HG03097 (cell line): ENCODE data around the gene MINK1.
"Not testable (repeated sequence)": the region's sequence is repeated elsewhere in the genome, so short reads cannot be mapped to it uniquely, and the experiment has no call there.

ENCODE experiments used
- ATAC-seq: cut with Tn5 transposase; IDR thresholded peaks from one replicate; pipeline ENCODE4 v1.9.1; 2021; ENCODE audit not compliant: unreplicated experiment, low FRiP score

The MINK1 gene

GRCh38 chr17:4867535-4867934 lies 34.4 kb downstream of the MINK1 start:
- ATAC-seq = not testable (repeated sequence)

DNA sequence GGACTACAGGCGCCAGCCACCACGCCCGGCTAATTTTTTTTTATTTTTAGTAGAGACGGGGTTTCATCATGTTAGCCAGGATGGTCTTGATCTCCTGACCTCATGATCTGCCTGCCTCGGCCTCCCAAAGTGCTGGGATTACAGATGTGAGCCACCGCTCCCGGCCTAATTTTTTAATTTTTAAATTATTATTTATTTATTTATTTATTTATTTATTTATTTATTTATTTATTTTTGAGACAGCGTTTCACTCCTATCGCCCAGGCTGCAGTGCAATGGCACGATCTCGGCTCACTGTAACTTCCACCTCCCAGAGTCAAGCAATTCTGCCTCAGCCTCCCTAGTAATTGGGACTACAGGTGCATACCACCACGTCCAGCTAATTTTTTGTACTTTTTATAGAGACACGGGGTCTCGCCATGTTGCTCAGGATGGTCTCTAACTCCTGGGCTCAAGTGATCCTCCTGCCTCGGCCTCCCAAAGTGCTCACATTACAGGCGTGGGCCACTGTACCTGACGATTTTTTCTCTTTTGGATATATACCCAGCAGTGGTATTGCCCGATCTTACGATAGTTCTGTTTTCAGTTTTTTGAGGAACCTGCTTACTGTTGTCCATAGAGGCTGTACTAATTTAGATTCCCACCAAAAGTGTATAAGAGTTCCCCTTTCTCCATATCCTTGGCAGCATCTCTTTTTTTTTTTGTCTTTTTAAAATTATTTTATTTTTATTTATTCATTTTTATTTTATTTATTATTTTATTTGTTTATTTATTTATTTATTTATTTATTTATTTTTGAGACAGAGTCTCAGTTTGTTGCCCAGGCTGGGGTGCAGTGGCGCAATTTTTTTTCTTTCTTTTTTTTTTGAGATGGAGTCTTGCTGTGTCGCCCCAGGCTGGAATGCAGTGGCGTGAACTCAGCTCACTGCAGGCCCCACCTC lies 36.2 kb downstream of the MINK1 start:
- not testable (repeated sequence) for ATAC-seq

DNA sequence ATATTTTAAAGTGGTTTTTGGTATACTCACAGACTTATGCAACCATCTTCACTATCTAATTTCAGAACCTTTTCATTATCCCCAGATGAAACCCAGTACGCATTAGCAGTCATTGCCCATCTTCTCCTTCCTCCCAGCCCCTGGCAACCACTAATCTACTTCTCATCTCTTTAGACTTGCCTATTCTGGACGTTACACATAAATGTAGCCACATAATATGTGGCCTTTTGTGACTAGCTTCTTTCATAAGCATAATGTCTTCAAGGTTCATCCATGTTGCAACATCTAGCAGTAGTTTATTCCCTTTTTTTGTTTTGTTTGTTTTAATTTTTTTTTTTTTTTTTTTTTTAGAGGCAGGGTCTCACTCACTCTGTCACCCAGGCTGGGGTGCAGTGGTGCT lies 37.7 kb downstream of the MINK1 start:
- no peak for ATAC-seq

- no peak for ATAC-seq
Observed at GRCh38 chr17:4872786-4873185, 39.6 kb downstream of the MINK1 start.

- ATAC-seq = no peak
Observed at GRCh38 chr17:4877089-4877488, 43.9 kb downstream of the MINK1 start.

- no peak for ATAC-seq
Observed at GRCh38 chr17:4879601-4880000, 46.5 kb downstream of the MINK1 start.

GRCh38 chr17:4880857-4881256 lies 47.7 kb downstream of the MINK1 start:
- no peak for ATAC-seq

DNA sequence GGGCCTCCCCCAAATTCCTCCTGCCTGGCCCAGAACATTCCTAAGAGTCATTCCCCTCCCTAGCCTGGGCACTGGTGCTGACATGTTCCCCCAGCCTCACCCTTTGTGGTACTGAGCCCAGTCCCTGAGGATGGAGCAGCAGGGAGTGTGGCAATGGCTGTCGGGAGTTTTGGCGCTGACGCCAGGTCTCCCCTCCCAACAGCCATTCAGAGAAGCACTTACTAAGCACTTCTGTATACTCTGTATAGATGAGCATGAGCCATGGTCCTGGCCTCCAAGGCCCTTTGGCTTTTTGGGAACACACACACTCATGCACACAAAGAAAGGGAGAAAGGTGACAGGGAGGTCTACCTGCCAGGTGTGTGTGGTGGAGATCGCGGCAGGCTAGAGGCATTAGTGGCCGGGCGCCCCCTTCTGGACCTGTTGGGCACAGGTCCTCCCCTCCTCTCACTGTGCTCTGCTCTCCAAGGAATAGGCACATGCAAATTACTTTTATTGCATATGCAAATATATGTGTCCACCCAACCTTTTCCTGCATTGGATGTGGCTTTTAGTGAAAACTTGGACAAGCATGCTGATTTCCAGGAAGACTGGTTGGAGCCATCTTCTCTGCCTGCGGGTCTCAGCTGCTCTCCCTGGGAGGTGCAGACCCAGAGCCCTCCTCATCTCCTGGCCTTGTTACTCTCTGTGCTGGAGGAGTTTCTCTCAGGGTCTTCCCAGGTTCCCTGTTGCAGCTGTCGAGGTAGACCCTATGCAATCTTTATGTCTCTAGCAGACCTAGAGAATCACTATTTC lies 48.8 kb downstream of the MINK1 start:
- no peak for ATAC-seq

GRCh38 chr17:4884489-4884888 lies 51.3 kb downstream of the MINK1 start:
- no peak for ATAC-seq

GRCh38 chr17:4886830-4887229 lies 53.7 kb downstream of the MINK1 start:
- no peak for ATAC-seq

DNA sequence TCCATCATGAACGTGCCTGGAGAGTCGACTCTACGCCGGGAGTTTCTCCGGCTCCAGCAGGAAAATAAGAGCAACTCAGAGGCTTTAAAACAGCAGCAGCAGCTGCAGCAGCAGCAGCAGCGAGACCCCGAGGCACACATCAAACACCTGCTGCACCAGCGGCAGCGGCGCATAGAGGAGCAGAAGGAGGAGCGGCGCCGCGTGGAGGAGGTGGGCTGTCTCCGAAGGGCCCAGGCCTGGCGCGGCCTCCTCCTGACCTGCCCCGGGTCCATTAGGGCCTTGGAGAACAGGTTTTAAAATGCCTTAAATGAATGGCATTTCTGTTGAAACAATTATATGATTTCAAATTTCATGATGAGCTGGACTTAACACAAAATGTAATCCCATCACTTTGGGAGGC lies 54.4 kb downstream of the MINK1 start:
- no peak for ATAC-seq

DNA sequence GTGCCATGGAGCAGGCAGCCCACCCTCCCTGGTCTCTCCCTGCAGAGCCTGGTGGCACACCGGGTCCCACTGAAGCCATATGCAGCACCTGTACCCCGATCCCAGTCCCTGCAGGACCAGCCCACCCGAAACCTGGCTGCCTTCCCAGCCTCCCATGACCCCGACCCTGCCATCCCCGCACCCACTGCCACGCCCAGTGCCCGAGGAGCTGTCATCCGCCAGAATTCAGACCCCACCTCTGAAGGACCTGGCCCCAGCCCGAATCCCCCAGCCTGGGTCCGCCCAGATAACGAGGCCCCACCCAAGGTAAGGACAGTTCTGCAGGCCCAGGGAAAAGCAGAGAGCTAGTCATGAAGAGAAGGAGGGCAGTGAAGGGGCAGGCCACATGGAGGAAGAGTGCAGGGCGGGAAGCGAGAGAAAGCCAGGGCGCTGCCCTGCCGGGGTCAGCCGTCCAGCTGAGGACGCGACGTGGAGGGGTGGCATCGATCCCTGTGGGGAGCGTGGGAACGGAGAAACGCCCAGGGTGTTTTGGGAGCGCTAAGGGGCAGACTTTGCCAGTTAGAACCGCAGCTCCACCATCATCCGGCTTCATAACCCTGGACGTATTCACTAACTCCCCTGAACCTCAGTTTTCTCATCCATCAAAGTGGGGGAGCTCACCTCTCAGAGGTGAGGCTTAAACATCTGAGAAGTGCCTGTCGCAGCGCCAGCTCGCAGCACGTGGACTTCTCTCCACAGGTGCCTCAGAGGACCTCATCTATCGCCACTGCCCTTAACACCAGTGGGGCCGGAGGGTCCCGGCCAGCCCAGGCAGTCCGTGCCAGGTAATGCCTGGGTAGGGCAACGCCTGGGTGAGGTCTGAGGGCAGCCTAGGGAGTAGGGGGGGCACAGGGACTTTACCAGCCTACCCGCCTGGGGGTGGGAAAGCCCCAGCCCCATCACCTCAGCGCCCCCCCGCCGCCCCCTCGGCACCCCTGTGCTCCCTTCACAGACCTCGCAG lies 58.6 kb downstream of the MINK1 start:
- ATAC-seq = no peak

DNA sequence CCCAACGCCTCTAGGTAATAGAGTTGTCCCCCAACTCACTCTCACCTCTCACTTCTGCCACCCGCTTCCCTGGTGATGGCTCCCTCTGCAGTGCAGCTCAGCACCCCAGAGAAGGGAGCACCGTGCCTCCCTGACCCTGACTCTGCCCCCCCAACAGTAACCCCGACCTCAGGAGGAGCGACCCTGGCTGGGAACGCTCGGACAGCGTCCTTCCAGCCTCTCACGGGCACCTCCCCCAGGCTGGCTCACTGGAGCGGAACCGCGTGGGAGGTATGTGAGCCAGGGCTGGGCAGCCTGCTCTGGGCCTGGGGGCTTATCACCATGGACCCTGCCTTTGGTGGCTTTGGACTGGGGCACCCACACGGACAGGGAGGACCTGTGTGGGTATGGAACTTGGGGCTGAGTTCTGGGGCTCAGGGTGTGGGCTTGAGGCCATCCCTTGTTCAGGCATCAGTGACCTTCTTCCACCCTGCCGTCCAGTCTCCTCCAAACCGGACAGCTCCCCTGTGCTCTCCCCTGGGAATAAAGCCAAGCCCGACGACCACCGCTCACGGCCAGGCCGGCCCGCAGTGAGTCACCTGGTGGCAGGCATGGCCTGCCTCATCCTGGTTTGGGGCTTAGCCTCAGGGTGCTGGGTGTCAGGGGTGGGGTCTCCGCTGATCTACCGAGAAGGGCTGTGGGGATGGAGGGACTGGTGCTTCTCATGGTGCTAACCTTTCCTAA lies 59.5 kb downstream of the MINK1 start:
- no peak for ATAC-seq

DNA sequence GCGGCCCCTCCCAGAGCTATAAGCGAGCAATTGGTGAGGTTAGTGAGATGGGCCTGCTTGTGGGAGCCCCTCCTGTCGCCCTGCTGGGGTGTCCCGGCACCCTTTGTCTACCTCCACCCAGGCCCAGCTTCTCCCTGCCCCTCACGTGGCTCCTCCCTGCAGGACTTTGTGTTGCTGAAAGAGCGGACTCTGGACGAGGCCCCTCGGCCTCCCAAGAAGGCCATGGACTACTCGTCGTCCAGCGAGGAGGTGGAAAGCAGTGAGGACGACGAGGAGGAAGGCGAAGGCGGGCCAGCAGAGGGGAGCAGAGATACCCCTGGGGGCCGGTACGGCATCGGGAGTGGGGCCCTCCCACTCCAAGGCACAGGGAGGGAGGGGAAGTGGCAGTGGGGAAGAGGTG lies 60.1 kb downstream of the MINK1 start:
- no peak for ATAC-seq

GRCh38 chr17:4893721-4894560 lies 60.8 kb downstream of the MINK1 start:
- no peak for ATAC-seq

- ATAC-seq = no peak
Observed at GRCh38 chr17:4895121-4895520, 62.0 kb downstream of the MINK1 start.

GRCh38 chr17:4895657-4896331 lies 62.7 kb downstream of the MINK1 start:
- no peak for ATAC-seq
